Upper lobe of right lung (tissue), 1 donor: Measurements from ENCODE around the gene EEF1AKMT2. TPM values are rescaled to one million over a fixed set of nuclear protein-coding genes. Genes with fewer than 3 reads are reported as not detected.
A peak's percentile ranks its signal among the peaks of the same experiment; 100 is the strongest.

Experiments used
- ATAC-seq: fragments of 200-7000 bp; cut with Tn5 transposase; one replicate; pipeline ENCODE4 v1.9.1; 2020; ENCODE audit warnings: mild to moderate bottlenecking, moderate library complexity
- DNase-seq: peaks from one replicate; pipeline ENCODE4 v3.0.0-alpha.2; 2020
- H3K27ac ChIP-seq: fragments of 200-600 bp; one replicate; pipeline ENCODE4 v1.8.0; 2022
- H3K27me3 ChIP-seq: fragments of 200-600 bp; one replicate; pipeline ENCODE4 v1.8.0; 2022; ENCODE audit warnings: mild to moderate bottlenecking
- H3K36me3 ChIP-seq: fragments of 200-600 bp; one replicate; pipeline ENCODE4 v1.8.0; 2022
- H3K4me1 ChIP-seq: fragments of 200-600 bp; one replicate; pipeline ENCODE4 v1.8.0; 2022
- H3K4me3 ChIP-seq: fragments of 200-600 bp; one replicate; pipeline ENCODE4 v1.8.0; 2022; ENCODE audit warnings: mild to moderate bottlenecking
- H3K9me3 ChIP-seq: fragments of 200-600 bp; one replicate; pipeline ENCODE4 v1.8.0; 2022
- CTCF ChIP-seq: fragments of 200-600 bp; IDR thresholded peaks from one replicate; pipeline ENCODE4 v1.8.0; 2022; ENCODE audit warnings: antibody characterized with exemption
- intact Hi-C: fragments of 100-400 bp; cut with DNase I; formaldehyde crosslinking; loops from one replicate; pipeline ENCODE4 v1.11.0; 2022
- total RNA-seq: library from RNA; stranded (reverse); fragmentation: NEBNext Ultra II Directional; extraction: Animal tissue kit (Norgen Biotek cat#: 25700); gene quantifications from one replicate; pipeline ENCODE4 v1.2.1, GENCODE V29; 2021
- donor health status: DM: no; HTN: yes; CAD: no; lungs with severe emphysema.

EEF1AKMT2 gene
- total RNA-seq, 1 donor from 2014 or later: 15.7 TPM

- Histone ChIP-seq H3K27me3 (no peaks in the 10 kb centered on the region), H3K4me3 (no peak overlapping the region), H3K36me3 (no peaks in the 10 kb centered on the region), H3K4me1 (peaks cover 67% of the 10 kb centered on the region), H3K9me3 (no peaks in the 10 kb centered on the region), H3K27ac (no peak overlapping the region)
- DNase-seq: peak; percentile 33
- intact Hi-C loops: no loop called here
- ATAC-seq: no peak
- TF ChIP-seq CTCF: no peak
Measured at GRCh38 chr10:124717041-124717757, 74.5 kb downstream of the EEF1AKMT2 start.

GRCh38 chr10:124716369-124716768 is 75.3 kb downstream of the EEF1AKMT2 start:
- no peak for TF ChIP-seq CTCF
- intact Hi-C loops: no loop called here
- no peak overlapping the region for H3K27ac ChIP-seq
- H3K36me3 ChIP-seq: no peaks in the 10 kb centered on the region
- ATAC-seq (no peak), DNase-seq (no peak)
- H3K9me3 ChIP-seq: no peaks in the 10 kb centered on the region
- H3K4me1 ChIP-seq: peaks cover 59% of the 10 kb centered on the region
- no peaks in the 10 kb centered on the region for H3K27me3 ChIP-seq
- no peak overlapping the region for H3K4me3 ChIP-seq

GRCh38 chr10:124715439-124715838 is 76.2 kb downstream of the EEF1AKMT2 start:
- DNase-seq: peak; percentile 31
- Histone ChIP-seq H3K4me3 (no peak overlapping the region), H3K27me3 (no peaks in the 10 kb centered on the region), H3K36me3 (no peaks in the 10 kb centered on the region), H3K9me3 (no peaks in the 10 kb centered on the region), H3K4me1 (peaks cover 51% of the 10 kb centered on the region), H3K27ac (no peak overlapping the region)
- no peak for ATAC-seq
- TF ChIP-seq CTCF: no peak
- intact Hi-C loops: no loop called here

- H3K9me3 ChIP-seq: no peaks in the 10 kb centered on the region
- no peak overlapping the region for H3K27ac ChIP-seq
- H3K27me3 ChIP-seq: no peaks in the 10 kb centered on the region
- DNase-seq (no peak), ATAC-seq (no peak)
- peaks cover 51% of the 10 kb centered on the region for H3K4me1 ChIP-seq
- TF ChIP-seq CTCF: no peak
- no peaks in the 10 kb centered on the region for H3K36me3 ChIP-seq
- H3K4me3 ChIP-seq: no peak overlapping the region
- intact Hi-C loops: no loop called here
Measured at GRCh38 chr10:124713679-124714255, 77.9 kb downstream of the EEF1AKMT2 start.

GRCh38 chr10:124712704-124713407 is 78.8 kb downstream of the EEF1AKMT2 start:
- H3K4me1 ChIP-seq: peaks cover 51% of the 10 kb centered on the region
- DNase-seq: peak; percentile 36

More at GRCh38 chr10:124712704-124713407, 78.8 kb downstream of the EEF1AKMT2 start:
- intact Hi-C loops: no loop called here
- Histone ChIP-seq H3K4me3 (no peak overlapping the region), H3K36me3 (no peaks in the 10 kb centered on the region), H3K27me3 (no peaks in the 10 kb centered on the region), H3K9me3 (no peaks in the 10 kb centered on the region), H3K27ac (peak overlapping the region; percentile 17)
- no peak for TF ChIP-seq CTCF
- no peak for ATAC-seq
